Measurements from ENCODE around the gene ARL15. TPM values are rescaled to one million over a fixed set of nuclear protein-coding genes. Genes with fewer than 3 reads are reported as not detected.

ARL15 gene
- total and polyA plus RNA-seq, 2 donors (not counting 3 experiments of a cell fraction or from before 2014, with no cell fraction given), result 11.9 to 24.4 TPM

- Histone ChIP-seq H3K4me2 (ENCODE audit: insufficient read depth, low read length) (no peak overlapping the region), H4K20me1 (replicated peaks; ENCODE audit: control insufficient read depth, extremely low read depth, insufficient read depth, low read length) (no peaks in the 10 kb centered on the region), H3K9me3 (replicated peaks; ENCODE audit: control insufficient read depth, insufficient read depth, low read length) (no peaks in the 10 kb centered on the region), H3K9ac (replicated peaks; ENCODE audit: extremely low read depth, insufficient read depth, low read length) (no peak overlapping the region), H3K4me3 (replicated peaks in 1 of 3; ENCODE audit: insufficient read depth in 1 of 3, low read depth in 1 of 3, low read length in 3 of 3) (no peak overlapping the region), H3K36me3 (ENCODE audit: control insufficient read depth in 2 of 2, extremely low read depth in 1 of 2, insufficient read depth in 2 of 2, low read length in 2 of 2) (no peaks in the 10 kb centered on the region), H3K79me2 (ENCODE audit: control insufficient read depth, insufficient read depth, low read length) (no peaks in the 10 kb centered on the region), H3K27ac (ENCODE audit: insufficient read depth, low read depth, low read length) (no peak overlapping the region), H3K9me1 (replicated peaks; ENCODE audit: control insufficient read depth, extremely low read depth, insufficient read depth, low read length) (peaks cover 2% of the 10 kb centered on the region), H3K27me3 (ENCODE audit: control insufficient read depth in 2 of 2, insufficient read depth in 2 of 2, low read length in 2 of 2) (no peaks in the 10 kb centered on the region), H2AFZ (ENCODE audit: low read depth, low read length) (no peak overlapping the region), H3K4me1 (ENCODE audit: control insufficient read depth, extremely low read depth, insufficient read depth, low read length) (peaks cover 3% of the 10 kb centered on the region)
- DNase-seq (ENCODE audit: low read depth, low spot score) (no peak), FAIRE-seq (no peak)
- ChIA-PET POLR2A (no interaction called here), CTCF (no interaction called here)
- dilution Hi-C loops (cut with MboI; ENCODE audit: extremely low pct_ligation_motif_present, low sequenced_read_pairs), result no loop called here
- no peak for TF ChIP-seq CTCF (IDR thresholded peaks at IDR 0.05; ENCODE audit: extremely low read depth in 1 of 2, insufficient read depth in 1 of 2, low read depth in 1 of 2, low read length in 2 of 2)
- no peak for TF ChIP-seq POLR2AphosphoS5 (IDR thresholded peaks at IDR 0.05; ENCODE audit: insufficient read depth, low read depth, low read length)
- TF ChIP-seq EZH2 (IDR thresholded peaks at IDR 0.05; ENCODE audit: borderline replicate concordance, low read depth, low read length, severe bottlenecking), result no peak
- TF ChIP-seq, protein P1, sequence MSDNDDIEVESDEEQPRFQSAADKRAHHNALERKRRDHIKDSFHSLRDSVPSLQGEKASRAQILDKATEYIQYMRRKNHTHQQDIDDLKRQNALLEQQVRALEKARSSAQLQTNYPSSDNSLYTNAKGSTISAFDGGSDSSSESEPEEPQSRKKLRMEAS (IDR thresholded peaks at IDR 0.05; ENCODE audit: insufficient read depth, insufficient read length), result no peak
- TF ChIP-seq FOS (IDR thresholded peaks at IDR 0.05; ENCODE audit: borderline replicate concordance, insufficient read depth, low read length), result no peak
- TF ChIP-seq MYC (IDR thresholded peaks at IDR 0.05; ENCODE audit: low read depth, low read length), result no peak
- TF ChIP-seq GATA2 (IDR thresholded peaks at IDR 0.05; ENCODE audit: insufficient read depth, insufficient read length, low read depth, low read length), result no peak
- no peak for TF ChIP-seq POLR2A (IDR thresholded peaks at IDR 0.05; ENCODE audit: low read depth, low read length)
- TF ChIP-seq JUN (IDR thresholded peaks at IDR 0.05; ENCODE audit: borderline replicate concordance, insufficient read depth, insufficient read length, low read depth), result no peak
- intact Hi-C loops (cut with micrococcal nuclease), result no loop called here
- BruUV-seq (replicated peaks), result no TSS peak
These were observed 229.0 kb downstream of the ARL15 start for GRCh38 chr5:54081415-54081814.

Data from endothelial cell of umbilical vein (primary cell).